ENCODE results near the gene PEX13. TPM values are rescaled to one million over a fixed set of nuclear protein-coding genes. Genes with fewer than 3 reads are reported as not detected.

PEX13 gene
- polyA plus RNA-seq, 2 donors: 8.3 to 10.7 TPM

DNA sequence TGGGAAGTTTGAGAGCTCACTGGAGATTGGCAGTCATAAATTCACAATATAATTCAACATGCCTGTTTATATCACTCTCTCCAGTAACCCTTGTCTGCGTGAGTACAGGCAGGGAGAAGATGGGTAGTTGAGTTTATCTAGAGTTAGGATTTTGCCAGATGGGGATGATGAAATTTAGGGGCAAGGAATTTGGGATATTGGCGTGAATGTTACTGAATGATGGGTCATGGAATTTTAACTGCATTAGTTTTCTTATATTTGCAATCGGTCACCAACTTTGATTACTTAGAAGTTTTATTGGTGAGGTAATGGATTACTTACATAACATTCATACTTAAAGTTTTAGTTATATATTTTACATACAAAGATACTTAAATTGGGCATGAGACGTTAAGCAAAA, 83.3 kb downstream of the PEX13 start:
- WGBS, 2 donors: 95% methylated on average over 4 of the region's 4 CpGs
- no peaks in the 10 kb centered on the region for H3K4me1 ChIP-seq (ENCODE audit: control insufficient read depth in 2 of 2, insufficient read depth in 2 of 2, low read length in 1 of 2)
- no peak overlapping the region for H3K27ac ChIP-seq (ENCODE audit: low read depth in 2 of 2, low read length in 1 of 2)
- no peaks in the 10 kb centered on the region for H3K27me3 ChIP-seq (ENCODE audit: control insufficient read depth in 1 of 2, insufficient read depth in 2 of 2, low read length in 2 of 2)
- H3K36me3 ChIP-seq (ENCODE audit: control insufficient read depth in 2 of 2, insufficient read depth in 2 of 2, low read length in 1 of 2): no peaks in the 10 kb centered on the region
- H3K9me3 ChIP-seq (ENCODE audit: control insufficient read depth in 2 of 2, insufficient read depth in 1 of 2, low read depth in 1 of 2, low read length in 1 of 2): no peaks in the 10 kb centered on the region
- H3K4me3 ChIP-seq (ENCODE audit: low read depth in 1 of 2, low read length in 2 of 2): no peak overlapping the region

Other genes with a start within 250 kb of the PEX13 start
- 1 to 10 TPM; 2.0 to 2.2 TPM for gene REL, start 136.1 kb upstream of the PEX13 start, polyA plus RNA-seq
- 1 to 10 TPM; 1.7 to 2.2 TPM for gene PUS10, start 535 bp downstream of the PEX13 start, polyA plus RNA-seq
- 1 to 10 TPM; 2.3 to 5.1 TPM for gene SANBR, start 48.2 kb downstream of the PEX13 start, polyA plus RNA-seq
- gene C2orf74, start 144.5 kb downstream of the PEX13 start, polyA plus RNA-seq: 1 to 10 TPM; 5.3 to 7.2 TPM

Data from esophagus (tissue), 2 donors.